Smooth muscle cell (in vitro differentiated cells): ENCODE results near the gene LPAR1. TPM values are rescaled to one million over a fixed set of nuclear protein-coding genes. Genes with fewer than 3 reads are reported as not detected.

Experiments
- DNase-seq: peaks from one replicate; lab custom pipeline; 2025; ENCODE audit not compliant: unreplicated experiment; lab: John Stamatoyannopoulos, UW
- H2AFZ ChIP-seq: fragments of 200-600 bp; sonication (generic); 2 replicates; pipeline ENCODE4 v1.6.0; 2016; ENCODE audit warnings: antibody characterized with exemption, low read depth, mild to moderate bottlenecking
- H3F3A ChIP-seq: fragments of 200-600 bp; sonication (generic); 2 replicates; pipeline ENCODE4 v1.6.0; 2017; ENCODE audit warnings: antibody characterized with exemption, low read depth
- H3K27ac ChIP-seq: fragments of 200-600 bp; sonication (generic); 2 replicates; pipeline ENCODE4 v1.5.1; 2016; ENCODE audit warnings: low read depth, mild to moderate bottlenecking
- H3K27me3 ChIP-seq: fragments of 200-600 bp; sonication (generic); 2 replicates; pipeline ENCODE4 v1.6.1; 2016; ENCODE audit warnings: low read depth, mild to moderate bottlenecking
- H3K36me3 ChIP-seq: fragments of 200-600 bp; sonication (generic); 2 replicates; pipeline ENCODE4 v1.5.1; 2016; ENCODE audit warnings: low read depth
- H3K4me1 ChIP-seq: fragments of 200-600 bp; sonication (generic); 2 replicates; pipeline ENCODE4 v1.5.1; 2016; ENCODE audit warnings: low read depth
- H3K4me2 ChIP-seq: fragments of 200-600 bp; sonication (generic); 2 replicates; pipeline ENCODE4 v1.6.0; 2016; ENCODE audit warnings: mild to moderate bottlenecking
- H3K4me3 ChIP-seq: fragments of 200-600 bp; sonication (generic); 2 replicates; pipeline ENCODE4 v1.5.1; 2016; ENCODE audit warnings: mild to moderate bottlenecking
- H3K79me2 ChIP-seq: fragments of 200-600 bp; sonication (generic); 2 replicates; pipeline ENCODE4 v1.6.0; 2016; ENCODE audit warnings: low read depth, mild to moderate bottlenecking
- H3K9ac ChIP-seq: fragments of 200-600 bp; sonication (generic); 2 replicates; pipeline ENCODE4 v1.6.0; 2016; ENCODE audit warnings: low read depth
- H3K9me3 ChIP-seq: fragments of 200-600 bp; sonication (generic); replicated peaks from 2 replicates; pipeline ENCODE4 v1.5.1; 2016; ENCODE audit warnings: low read depth
- H4K20me1 ChIP-seq: fragments of 200-600 bp; sonication (generic); 2 replicates; pipeline ENCODE4 v1.6.0; 2016; ENCODE audit warnings: low read depth
- CTCF ChIP-seq: fragments of 200-600 bp; sonication (generic); IDR thresholded peaks from 2 replicates; pipeline ENCODE4 v1.5.1; 2017; ENCODE audit warnings: borderline replicate concordance, mild to moderate bottlenecking, antibody characterized with exemption; ENCODE audit not compliant: insufficient read depth, poor library complexity, severe bottlenecking
- WGBS: methylation state at CpG from one replicate; pipeline ENCODE4 v1.1.7; 2016; ENCODE audit warnings: low lambda C conversion rate; 5-methylcytosine and 5-hydroxymethylcytosine counted together
- polyA plus RNA-seq: library from polyadenylated mRNA; unstranded; fragments of >200 nt; fragmentation: Nextera tagmentation; extraction: Ambion mirVana; gene quantifications from 2 replicates; pipeline ENCODE4 v1.2.1, GENCODE V29; 2016
- total RNA-seq: library from RNA; depleted of rRNA; stranded (reverse); fragments of >200 nt; gene quantifications from 2 replicates; pipeline ENCODE4 v1.2.3, GENCODE V29; 2014

LPAR1 gene
- total and polyA plus RNA-seq, 2 experiments from 2014 or later: 20.5 to 21.3 TPM

- H3K36me3 ChIP-seq: no peaks in the 10 kb centered on the region
- no peaks in the 10 kb centered on the region for H3F3A ChIP-seq
- no peak overlapping the region for H3K9ac ChIP-seq
- no peak for DNase-seq
- H3K4me3 ChIP-seq: no peak overlapping the region
- no peaks in the 10 kb centered on the region for H3K27me3 ChIP-seq
- no peak overlapping the region for H2AFZ ChIP-seq
- peaks cover 23% of the 10 kb centered on the region for H3K79me2 ChIP-seq
- WGBS: 67% methylated on average over 3 of the region's 3 CpGs
- H3K27ac ChIP-seq: no peak overlapping the region
- peak overlapping the region; percentile 5 for H3K4me2 ChIP-seq
- no peaks in the 10 kb centered on the region for H3K9me3 ChIP-seq
- no peaks in the 10 kb centered on the region for H3K4me1 ChIP-seq
- TF ChIP-seq CTCF: no peak
- peaks cover 59% of the 10 kb centered on the region for H4K20me1 ChIP-seq
Observed at GRCh38 chr9:111016426-111017045, 21.7 kb downstream of the LPAR1 start.

- Histone ChIP-seq H3K4me1 (no peaks in the 10 kb centered on the region), H3K27me3 (no peaks in the 10 kb centered on the region), H3F3A (no peaks in the 10 kb centered on the region), H3K36me3 (no peaks in the 10 kb centered on the region), H3K79me2 (peaks cover 23% of the 10 kb centered on the region), H3K9ac (no peak overlapping the region), H3K4me3 (no peak overlapping the region), H3K4me2 (no peak overlapping the region), H3K27ac (no peak overlapping the region), H3K9me3 (no peaks in the 10 kb centered on the region), H2AFZ (no peak overlapping the region), H4K20me1 (peaks cover 64% of the 10 kb centered on the region)
- TF ChIP-seq CTCF: no peak
- WGBS: 97% methylated on average over 1 of the region's 1 CpG
- no peak for DNase-seq
Observed at GRCh38 chr9:111016016-111016415, 22.3 kb downstream of the LPAR1 start.

- Histone ChIP-seq H3K4me2 (no peak overlapping the region), H3K27me3 (no peaks in the 10 kb centered on the region), H3K4me1 (peaks cover 5% of the 10 kb centered on the region), H2AFZ (no peak overlapping the region), H3K79me2 (peaks cover 30% of the 10 kb centered on the region), H3F3A (no peaks in the 10 kb centered on the region), H4K20me1 (peaks cover 63% of the 10 kb centered on the region), H3K9ac (no peak overlapping the region), H3K4me3 (no peak overlapping the region), H3K27ac (no peak overlapping the region), H3K36me3 (no peaks in the 10 kb centered on the region), H3K9me3 (no peaks in the 10 kb centered on the region)
- no peak for DNase-seq
- TF ChIP-seq CTCF: no peak
- 89% methylated on average over 1 of the region's 1 CpG for WGBS
Observed at GRCh38 chr9:111013707-111014106, 24.6 kb downstream of the LPAR1 start.

GRCh38 chr9:111013250-111013649 is 25.0 kb downstream of the LPAR1 start:
- no peak for DNase-seq
- Histone ChIP-seq H3K27me3 (no peaks in the 10 kb centered on the region), H3K4me2 (no peak overlapping the region), H3F3A (no peaks in the 10 kb centered on the region), H3K4me3 (no peak overlapping the region), H2AFZ (no peak overlapping the region), H3K27ac (no peak overlapping the region), H3K9me3 (no peaks in the 10 kb centered on the region), H4K20me1 (peaks cover 64% of the 10 kb centered on the region), H3K9ac (no peak overlapping the region), H3K36me3 (no peaks in the 10 kb centered on the region), H3K4me1 (peaks cover 5% of the 10 kb centered on the region), H3K79me2 (peaks cover 30% of the 10 kb centered on the region)
- no peak for TF ChIP-seq CTCF
- 67% methylated on average over 1 of the region's 1 CpG for WGBS
